OCI-LY7 (cell line): Measurements from ENCODE around the gene MOB3B. TPM values are rescaled to one million over a fixed set of nuclear protein-coding genes. Genes with fewer than 3 reads are reported as not detected.

Source experiments
- BruUV-seq: library from RNA; stranded (reverse); fragments of 400-500 nt; replicated peaks from 2 replicates; lab custom pipeline; 2021; lab: Mats Ljungman, UMichigan
- CTCF ChIA-PET: fragments of 300-600 bp; sonication (Branson Sonifier 250); formaldehyde crosslinking; loops from one replicate; lab custom pipeline; 2022; ENCODE audit warnings: antibody characterized with exemption; ENCODE audit not compliant: unreplicated experiment; lab: Charles Lee
- POLR2A ChIA-PET: fragments of 300-600 bp; sonication (Branson Sonifier 250); formaldehyde crosslinking; loops from one replicate; lab custom pipeline; 2022; ENCODE audit warnings: antibody characterized with exemption; lab: Charles Lee
- DNase-seq: peaks from one replicate; pipeline ENCODE4 v3.0.0-alpha.2; 2015; ENCODE audit warnings: low spot score
- H2AFZ ChIP-seq: fragments of 200-600 bp; sonication (generic), shearing (Covaris generic); 2 replicates; pipeline ENCODE4 v1.6.1; 2014; ENCODE audit warnings: mild to moderate bottlenecking, antibody characterized with exemption, low read length, moderate library complexity
- H3K27ac ChIP-seq: fragments of 200-600 bp; sonication (generic); 2 replicates; pipeline ENCODE4 v1.5.1; 2014; ENCODE audit warnings: mixed run types, low read depth, mild to moderate bottlenecking, moderate library complexity, low read length, inconsistent platforms; ENCODE audit not compliant: poor library complexity, severe bottlenecking
- H3K36me3 ChIP-seq: fragments of 200-600 bp; sonication (generic); 2 replicates; pipeline ENCODE4 v1.6.1; 2014; ENCODE audit warnings: mild to moderate bottlenecking, antibody characterized with exemption, low read length, moderate library complexity, mixed read lengths; ENCODE audit not compliant: insufficient read depth
- H3K4me1 ChIP-seq: fragments of 200-600 bp; sonication (generic); 2 replicates; pipeline ENCODE4 v1.5.1; 2014; ENCODE audit warnings: mild to moderate bottlenecking, low read length; ENCODE audit not compliant: insufficient read depth, poor library complexity, severe bottlenecking
- H3K4me2 ChIP-seq: fragments of 200-600 bp; sonication (generic); 2 replicates; pipeline ENCODE4 v1.6.1; 2014; ENCODE audit warnings: mild to moderate bottlenecking, low read length
- H3K4me3 ChIP-seq: fragments of 200-600 bp; sonication (generic); 2 replicates; pipeline ENCODE4 v1.5.1; 2014; ENCODE audit warnings: mild to moderate bottlenecking, low read depth, low read length; ENCODE audit not compliant: poor library complexity, severe bottlenecking
- H3K79me2 ChIP-seq: fragments of 200-600 bp; sonication (generic); 2 replicates; pipeline ENCODE4 v1.6.1; 2016; ENCODE audit warnings: low read depth, mild to moderate bottlenecking, low read length, moderate library complexity, mixed read lengths; ENCODE audit not compliant: insufficient read depth
- H3K9me2 ChIP-seq: fragments of 200-600 bp; sonication (generic); 2 replicates; pipeline ENCODE4 v1.6.1; 2016; ENCODE audit warnings: mild to moderate bottlenecking, low read length, mixed read lengths; ENCODE audit not compliant: insufficient read depth
- H3K9me3 ChIP-seq: fragments of 200-600 bp; sonication (generic); 2 replicates; pipeline ENCODE4 v1.6.1; 2014; ENCODE audit warnings: mild to moderate bottlenecking, mixed run types, low read length, mixed read lengths
- H4K20me1 ChIP-seq: fragments of 200-600 bp; sonication (generic); 2 replicates; pipeline ENCODE4 v1.6.1; 2014; ENCODE audit warnings: mild to moderate bottlenecking, antibody characterized with exemption, low read length, moderate library complexity, mixed read lengths; ENCODE audit not compliant: insufficient read depth
- CTCF ChIP-seq: fragments of 200-600 bp; sonication (generic); conservative IDR thresholded peaks from 2 replicates; pipeline ENCODE4 v1.5.1; 2014; ENCODE audit warnings: mild to moderate bottlenecking, antibody characterized with exemption, low read length, moderate library complexity, mixed read lengths
- EZH2phosphoT487 ChIP-seq: fragments of 200-600 bp; sonication (generic); IDR thresholded peaks from 2 replicates; pipeline ENCODE4 v1.6.1; 2018; ENCODE audit warnings: low read depth, borderline replicate concordance, mild to moderate bottlenecking, mixed run types, antibody characterized with exemption, low read length, moderate library complexity, mixed read lengths
- intact Hi-C: fragments of 100-400 bp; cut with micrococcal nuclease; formaldehyde crosslinking; loops from one replicate; pipeline ENCODE4 v1.10.0; 2022; ENCODE audit not compliant: unreplicated experiment
- total RNA-seq, 2 experiments: library from RNA; depleted of rRNA in 1 of 2; stranded (reverse); fragments of >200 nt in 1 of 2; shearing (Covaris generic) in 1 of 2; gene quantifications; 2 replicates each; pipeline ENCODE4 v1.2.3, GENCODE V29; 2014 to 2022

Gene MOB3B
- total RNA-seq, 2 experiments from 2014 or later: 0.04 TPM; not detected in 1

DNA sequence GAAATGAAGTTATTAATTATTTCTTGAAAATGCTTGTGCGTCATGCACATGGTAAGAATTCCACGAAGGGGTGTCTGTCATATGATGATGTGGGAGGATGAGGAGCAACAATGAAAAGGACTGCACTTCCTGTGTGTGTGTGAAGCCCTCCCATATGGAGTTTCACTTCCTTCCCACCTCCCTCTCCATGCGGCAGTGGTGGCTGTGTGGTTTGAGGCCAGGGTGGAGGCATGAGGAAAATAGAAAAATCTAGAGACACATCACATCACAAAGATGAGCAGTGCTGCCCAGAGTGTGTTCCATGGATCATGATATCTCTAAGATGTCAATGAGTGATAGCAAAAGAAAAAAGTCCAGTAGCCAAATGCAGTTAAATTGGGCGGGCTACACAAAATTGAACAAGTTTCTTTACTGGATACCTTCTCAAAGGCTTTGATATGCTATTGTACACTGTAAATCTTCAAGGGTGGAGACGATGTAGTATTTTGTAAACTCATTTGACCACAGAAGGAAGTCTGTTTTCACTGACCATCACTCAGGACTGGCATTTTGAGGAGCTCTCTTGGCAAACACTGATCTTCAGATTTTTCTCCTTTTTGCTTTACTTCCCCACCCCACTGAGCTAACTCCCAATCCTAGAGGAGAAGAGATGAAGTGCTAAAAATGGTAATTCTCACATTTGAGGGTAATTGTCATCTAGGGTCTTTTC, 177.0 kb downstream of the MOB3B start:
- TF ChIP-seq EZH2phosphoT487 (no peak), CTCF (no peak)
- ChIA-PET POLR2A (interaction anchor here (0.8 kb wide), 1 partner anchor 11 kb away, joined by 5 read pairs; no protein-coding TSS in a partner anchor), CTCF (no interaction called here)
- H3K9me2 ChIP-seq: no peaks in the 10 kb centered on the region
- no TSS peak for BruUV-seq
- H3K36me3 ChIP-seq: no peaks in the 10 kb centered on the region
- no peaks in the 10 kb centered on the region for H4K20me1 ChIP-seq
- no peak for DNase-seq
- H3K27ac ChIP-seq: no peak overlapping the region
- H3K4me3 ChIP-seq: no peak overlapping the region
- no peak overlapping the region for H2AFZ ChIP-seq
- no peak overlapping the region for H3K4me2 ChIP-seq
- intact Hi-C loops: no loop called here
- H3K79me2 ChIP-seq: no peaks in the 10 kb centered on the region
- H3K4me1 ChIP-seq: no peaks in the 10 kb centered on the region
- H3K9me3 ChIP-seq: no peaks in the 10 kb centered on the region

GRCh38 chr9:27351438-27351837, 178.2 kb downstream of the MOB3B start:
- DNase-seq: no peak
- no TSS peak for BruUV-seq
- Histone ChIP-seq H3K9me3 (no peaks in the 10 kb centered on the region), H2AFZ (no peak overlapping the region), H3K4me1 (no peaks in the 10 kb centered on the region), H3K79me2 (no peaks in the 10 kb centered on the region), H3K27ac (no peak overlapping the region), H3K9me2 (no peaks in the 10 kb centered on the region), H4K20me1 (no peaks in the 10 kb centered on the region), H3K4me3 (no peak overlapping the region), H3K4me2 (no peak overlapping the region), H3K36me3 (no peaks in the 10 kb centered on the region)
- POLR2A ChIA-PET: interaction anchor here (0.7 kb wide), 2 partner anchors 9 to 568 kb away, joined by 4 to 5 read pairs; no protein-coding TSS in a partner anchor
- no peak for TF ChIP-seq CTCF
- no peak for TF ChIP-seq EZH2phosphoT487
- intact Hi-C loops: no loop called here
- CTCF ChIA-PET: no interaction called here

DNA sequence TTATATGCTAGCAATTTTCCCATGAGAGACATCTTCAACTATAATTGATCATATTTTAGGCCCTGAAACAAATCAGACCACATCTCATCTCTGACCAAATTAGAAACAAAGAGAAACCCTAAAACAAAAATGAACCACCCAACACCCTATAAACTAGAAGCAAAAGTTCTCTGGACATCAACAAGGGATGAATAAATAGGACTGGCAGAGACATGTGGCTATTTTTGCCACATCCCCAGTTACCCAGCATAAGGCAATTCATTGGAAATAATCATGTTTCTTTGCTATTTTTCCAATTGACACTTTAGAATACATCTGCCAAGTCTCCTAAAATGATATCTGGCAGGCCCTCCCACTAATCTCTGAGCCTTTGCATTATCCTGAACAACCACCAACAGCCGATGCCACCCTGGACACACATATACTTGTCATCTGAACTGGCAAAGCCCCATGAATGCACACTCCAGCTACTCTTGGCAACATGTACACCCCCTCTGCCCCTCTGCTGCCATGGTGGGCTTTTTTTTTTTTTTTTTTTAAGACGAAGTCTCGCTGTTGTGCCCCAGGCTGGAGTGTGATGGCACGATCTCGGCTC, 179.1 kb downstream of the MOB3B start:
- H3K4me3 ChIP-seq: no peak overlapping the region
- H3K9me3 ChIP-seq: no peaks in the 10 kb centered on the region
- H2AFZ ChIP-seq: no peak overlapping the region
- H3K4me1 ChIP-seq: no peaks in the 10 kb centered on the region
- CTCF ChIA-PET: no interaction called here
- H3K9me2 ChIP-seq: no peaks in the 10 kb centered on the region
- intact Hi-C loops: no loop called here
- H4K20me1 ChIP-seq: no peaks in the 10 kb centered on the region
- no peak for DNase-seq
- POLR2A ChIA-PET: interaction anchor here (0.7 kb wide), 2 partner anchors 9 to 567 kb away, joined by 4 to 5 read pairs; no protein-coding TSS in a partner anchor
- H3K36me3 ChIP-seq: no peaks in the 10 kb centered on the region
- H3K79me2 ChIP-seq: no peaks in the 10 kb centered on the region
- no peak for TF ChIP-seq EZH2phosphoT487
- TF ChIP-seq CTCF: no peak
- H3K4me2 ChIP-seq: no peak overlapping the region
- H3K27ac ChIP-seq: no peak overlapping the region
- no TSS peak for BruUV-seq
